NCI-H1417 treated with DMSO at 0.1 percent for 48 hours (cell line): Measurements from ENCODE around the gene DMC1.
A peak's percentile ranks its signal among the peaks of the same experiment; 100 is the strongest.

Experiments used
- DNase-seq: peaks from one replicate; lab custom pipeline; 2025; lab: John Stamatoyannopoulos, UW

Gene DMC1

DNA sequence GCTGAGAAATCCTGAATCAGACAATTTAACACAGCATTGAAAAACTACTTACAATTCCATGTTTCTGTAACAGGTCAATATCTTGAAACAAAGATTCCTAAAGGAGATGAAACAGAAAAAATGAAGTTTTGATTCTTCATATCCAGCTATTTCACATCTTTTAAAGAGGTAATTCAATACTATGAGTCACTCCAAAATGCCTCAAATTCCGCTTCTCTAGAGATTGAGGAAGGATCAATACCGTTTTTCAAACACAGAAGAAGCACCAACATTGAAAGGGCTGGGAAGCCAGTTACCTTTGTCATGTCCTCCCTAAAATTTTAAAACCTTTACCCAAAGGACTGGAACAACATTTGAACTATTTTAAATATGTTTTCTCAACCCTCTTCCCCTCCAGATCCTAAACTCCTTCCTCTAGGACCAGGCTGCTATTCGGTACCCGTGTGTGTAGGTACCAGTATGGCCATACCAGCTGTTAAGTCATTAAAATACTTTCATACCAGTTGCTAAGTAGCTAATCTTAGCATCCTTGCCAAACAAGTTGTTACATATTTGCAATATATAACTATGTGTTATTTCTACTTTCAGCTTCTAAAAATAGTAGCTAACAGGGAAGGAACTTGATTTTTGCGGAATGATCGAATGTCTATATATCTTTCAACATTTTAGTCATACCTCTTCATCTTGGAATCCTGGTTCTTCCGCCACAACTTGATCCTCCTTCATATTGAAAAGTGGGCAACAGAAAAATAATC, 2.3 kb downstream of the DMC1 start:
- no peak for DNase-seq

DNA sequence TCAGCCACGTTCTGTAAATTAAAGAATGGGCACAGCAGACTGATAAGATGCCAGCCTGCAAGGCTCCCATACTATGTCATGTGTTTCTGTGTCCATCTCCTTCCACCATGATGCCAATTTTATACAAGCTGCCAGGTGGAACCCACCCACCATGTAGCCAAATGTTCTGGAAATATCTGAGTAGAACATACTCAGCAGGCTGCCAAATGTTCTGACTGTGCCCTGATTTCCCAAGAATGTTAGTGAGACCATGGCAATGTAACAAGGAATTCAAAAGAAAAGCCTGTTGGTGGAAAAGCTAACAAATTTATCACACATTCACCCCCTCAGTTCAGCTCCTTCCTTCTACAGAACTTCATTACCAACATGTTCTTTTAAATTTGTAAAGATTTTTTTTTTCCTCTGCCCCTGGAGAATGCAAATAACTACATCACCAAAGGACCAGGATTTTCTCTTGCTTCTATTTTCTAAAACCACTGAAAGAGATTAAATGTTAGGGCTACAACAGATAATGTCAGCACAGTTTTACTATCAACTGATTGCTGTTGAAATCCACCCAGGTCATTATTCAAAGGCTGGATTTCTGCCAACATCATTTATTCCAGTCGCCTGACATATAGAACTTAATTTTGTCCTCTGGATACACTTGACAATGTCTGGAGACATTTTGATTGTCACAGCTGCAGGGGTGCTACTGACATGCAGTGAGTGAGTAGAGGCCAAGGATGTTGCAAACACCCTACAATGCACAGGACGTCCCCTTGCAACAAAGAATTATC, 3.1 kb downstream of the DMC1 start:
- no peak for DNase-seq

DNA sequence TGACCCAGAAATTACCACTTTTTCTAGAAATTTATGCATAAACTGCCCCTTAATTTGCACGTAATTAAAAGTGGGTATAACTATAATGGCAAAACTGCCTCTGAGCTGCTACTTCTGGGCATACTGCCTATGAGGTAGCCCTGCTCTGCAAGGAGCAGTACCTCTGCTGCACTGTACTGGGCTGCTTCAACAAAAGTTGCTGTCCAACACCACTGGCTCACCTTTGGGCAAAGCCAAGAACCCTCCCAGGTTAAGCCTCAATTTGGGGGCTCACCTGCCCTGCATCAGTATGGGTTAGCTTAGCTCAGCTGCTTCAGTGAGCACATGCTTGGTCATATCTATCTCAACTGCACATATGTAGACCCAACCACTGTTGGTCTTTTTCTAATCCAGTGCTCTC, 4.5 kb downstream of the DMC1 start:
- no peak for DNase-seq

DNA sequence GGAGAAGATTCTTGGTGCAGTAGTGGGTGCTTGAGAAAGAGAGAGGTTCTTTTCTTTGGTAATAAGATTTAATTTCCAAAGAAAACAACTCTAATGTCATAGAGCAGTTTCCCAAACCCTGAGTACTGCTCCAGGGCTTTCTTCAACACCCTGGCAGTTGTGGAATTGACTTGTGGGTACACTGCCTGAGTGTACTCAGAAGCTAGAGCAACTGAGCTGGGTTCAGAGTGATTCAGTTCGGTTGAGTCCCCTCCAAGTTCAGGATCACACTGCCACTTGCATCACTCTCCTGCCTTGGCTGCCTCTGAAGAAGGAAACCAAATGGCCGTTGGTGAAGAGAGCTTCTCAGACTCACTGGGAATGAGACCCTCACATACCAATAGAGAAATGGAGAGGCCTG, 5.3 kb downstream of the DMC1 start:
- no peak for DNase-seq

DNA sequence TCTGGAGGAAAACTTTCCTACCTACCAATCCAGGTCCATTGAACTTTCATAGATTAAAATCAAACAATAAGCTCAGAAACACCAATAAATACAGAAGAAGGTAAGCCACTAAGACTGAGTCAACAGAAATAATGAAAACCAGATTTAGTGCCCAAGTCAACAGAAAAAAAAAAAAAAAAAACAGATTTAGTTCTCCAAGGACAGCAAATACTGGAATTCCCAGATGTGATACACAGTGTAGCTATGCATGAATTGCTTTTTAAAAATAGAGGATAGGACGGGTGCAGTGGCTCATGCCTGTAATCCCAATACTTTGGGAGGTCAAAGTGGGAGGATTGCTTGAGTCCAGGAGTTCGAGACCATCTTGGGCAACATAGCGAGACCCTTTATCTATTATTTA, 15.7 kb downstream of the DMC1 start:
- no peak for DNase-seq

DNA sequence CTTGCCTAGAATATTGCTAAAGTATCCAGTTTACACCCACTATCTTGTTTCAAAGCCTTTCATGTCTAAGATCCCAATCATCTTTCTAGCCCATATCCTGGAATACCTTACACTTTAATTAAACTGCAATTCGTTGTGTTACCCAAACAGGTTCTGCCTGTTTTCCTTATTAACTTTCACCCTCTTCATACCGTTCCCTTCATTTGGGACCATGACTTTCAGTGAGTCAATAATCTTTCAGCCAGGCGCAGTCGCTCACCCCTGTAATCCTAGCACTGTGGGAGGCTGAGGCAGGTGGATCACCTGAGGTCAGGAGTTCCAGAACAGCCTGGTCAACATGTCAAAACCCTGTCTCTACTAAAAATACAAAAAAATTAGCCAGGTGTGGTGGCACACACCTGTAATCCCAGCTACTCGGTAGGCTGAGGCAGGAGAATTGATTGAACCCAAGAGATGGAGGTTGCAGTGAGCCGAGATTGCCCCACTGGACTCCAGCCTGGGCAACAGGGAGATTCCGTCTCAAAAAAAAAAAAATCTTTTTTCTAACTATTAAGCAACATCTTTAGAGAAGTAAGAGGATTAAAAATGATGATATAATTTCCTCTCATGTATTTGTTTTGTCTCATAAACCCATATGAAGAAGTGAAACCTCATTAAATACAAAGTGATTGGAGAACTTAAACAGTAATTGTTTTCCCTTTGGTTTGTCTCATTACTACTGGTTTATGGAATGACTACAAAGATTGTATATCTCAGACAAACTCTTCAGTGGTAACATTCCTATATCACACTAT, 20.7 kb downstream of the DMC1 start:
- DNase-seq: no peak

DNA sequence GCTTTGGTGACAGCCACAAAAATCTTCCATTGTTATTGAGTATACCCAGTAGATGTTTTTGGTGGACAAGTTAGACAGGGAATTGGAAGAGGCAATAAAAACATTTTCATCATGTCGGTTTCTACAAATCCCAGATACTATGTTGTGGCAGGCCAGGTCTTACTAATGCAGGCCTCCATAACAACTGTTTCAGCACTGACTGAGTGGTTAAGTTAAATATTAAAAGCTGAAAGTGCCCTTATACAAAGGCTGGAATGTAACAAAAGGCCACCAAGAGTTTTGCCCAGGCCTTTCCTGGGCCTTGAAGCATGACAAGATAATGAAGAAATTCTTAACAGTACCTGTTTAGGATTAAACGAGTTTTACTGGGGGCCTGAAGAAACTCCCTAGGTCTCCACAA, 29.3 kb downstream of the DMC1 start:
- no peak for DNase-seq

DNA sequence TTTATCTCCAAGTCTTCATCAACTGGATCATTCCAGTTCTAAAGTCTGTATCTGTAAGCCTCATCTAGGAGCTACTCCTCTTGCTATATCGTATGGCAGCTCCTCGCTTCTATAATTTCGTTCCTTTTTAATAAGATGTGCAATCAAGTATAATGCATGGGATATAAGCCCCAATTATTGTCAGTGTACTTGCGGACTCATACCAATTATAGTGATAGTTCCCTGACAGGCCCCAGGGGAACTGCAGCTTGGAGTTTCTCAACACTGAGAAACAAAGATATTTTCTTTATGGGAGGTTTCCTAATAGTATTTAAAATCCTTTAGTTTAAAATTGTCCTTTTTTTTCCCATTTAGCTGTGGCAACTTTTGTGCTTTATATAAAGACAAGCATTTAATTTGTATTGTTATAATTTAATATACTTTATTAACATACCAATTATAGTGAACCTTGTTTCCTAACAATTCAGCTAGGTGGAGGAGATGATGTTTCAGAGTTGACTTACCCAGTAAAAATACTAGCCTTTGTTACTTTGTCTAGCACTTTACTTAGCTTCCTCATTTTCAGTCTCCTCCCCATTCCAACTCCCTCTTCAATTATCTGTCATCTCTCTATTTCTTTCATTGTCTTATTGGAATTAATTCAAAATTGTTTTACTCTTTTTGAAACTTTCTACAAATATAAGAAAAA, 38.6 kb downstream of the DMC1 start:
- no peak for DNase-seq

DNA sequence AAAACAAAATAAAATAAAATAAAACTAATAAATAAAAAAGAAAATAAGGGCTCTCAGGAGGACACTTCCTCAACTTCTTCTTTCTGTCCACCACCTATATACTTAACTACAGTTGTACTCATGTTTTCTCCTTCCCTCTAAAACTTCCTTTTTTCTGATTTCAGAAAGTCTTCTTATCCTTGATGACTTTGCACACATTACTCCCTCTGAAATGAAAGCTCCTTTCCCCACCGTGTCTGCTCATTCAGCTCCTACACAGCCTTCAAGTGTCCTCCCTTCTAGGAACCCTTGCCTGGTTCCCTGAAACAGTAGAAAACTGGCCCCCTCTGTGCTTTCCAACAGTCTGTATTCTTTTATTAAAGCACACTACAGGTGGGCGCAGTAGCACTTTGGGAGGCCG, 45.6 kb downstream of the DMC1 start:
- DNase-seq: no peak

DNA sequence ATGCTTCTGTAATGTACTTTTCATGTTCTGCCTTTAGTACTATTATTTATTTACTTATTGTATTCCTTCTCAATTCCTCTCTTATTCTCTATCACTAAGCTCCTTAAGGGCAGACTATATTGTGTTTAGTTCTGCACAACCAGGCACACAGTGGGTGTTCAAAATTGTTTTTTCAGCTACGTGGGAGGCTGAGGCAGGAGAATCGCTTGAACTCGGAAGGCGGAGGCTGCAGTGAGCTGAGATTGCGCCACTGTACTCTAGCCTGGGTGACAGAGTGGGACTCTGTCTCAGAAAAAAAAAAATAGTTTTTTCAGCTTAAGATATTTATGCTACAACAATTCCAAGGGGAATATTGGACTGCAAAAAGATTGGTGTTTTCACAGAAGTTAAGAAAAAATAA, 46.5 kb downstream of the DMC1 start:
- DNase-seq: no peak

DNA sequence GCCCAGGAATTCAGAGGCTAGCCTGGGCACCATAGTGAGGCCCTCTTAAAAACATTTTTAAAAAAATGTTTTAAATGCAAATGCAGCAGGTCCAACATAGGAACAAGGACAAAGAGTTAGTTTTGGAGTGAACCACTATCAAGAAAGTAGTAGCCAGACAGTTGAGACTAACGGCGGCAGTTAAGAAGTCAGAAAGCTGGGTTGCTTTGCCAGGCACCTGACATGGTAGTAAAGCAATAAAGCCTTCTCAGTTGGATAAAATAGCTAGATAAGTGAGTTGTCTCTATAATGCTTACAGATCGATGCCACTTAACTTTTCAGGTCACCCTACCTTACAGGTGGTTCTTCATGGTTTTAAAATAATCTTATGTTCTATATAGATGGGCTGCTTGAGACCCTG, 47.0 kb downstream of the DMC1 start:
- no peak for DNase-seq

DNA sequence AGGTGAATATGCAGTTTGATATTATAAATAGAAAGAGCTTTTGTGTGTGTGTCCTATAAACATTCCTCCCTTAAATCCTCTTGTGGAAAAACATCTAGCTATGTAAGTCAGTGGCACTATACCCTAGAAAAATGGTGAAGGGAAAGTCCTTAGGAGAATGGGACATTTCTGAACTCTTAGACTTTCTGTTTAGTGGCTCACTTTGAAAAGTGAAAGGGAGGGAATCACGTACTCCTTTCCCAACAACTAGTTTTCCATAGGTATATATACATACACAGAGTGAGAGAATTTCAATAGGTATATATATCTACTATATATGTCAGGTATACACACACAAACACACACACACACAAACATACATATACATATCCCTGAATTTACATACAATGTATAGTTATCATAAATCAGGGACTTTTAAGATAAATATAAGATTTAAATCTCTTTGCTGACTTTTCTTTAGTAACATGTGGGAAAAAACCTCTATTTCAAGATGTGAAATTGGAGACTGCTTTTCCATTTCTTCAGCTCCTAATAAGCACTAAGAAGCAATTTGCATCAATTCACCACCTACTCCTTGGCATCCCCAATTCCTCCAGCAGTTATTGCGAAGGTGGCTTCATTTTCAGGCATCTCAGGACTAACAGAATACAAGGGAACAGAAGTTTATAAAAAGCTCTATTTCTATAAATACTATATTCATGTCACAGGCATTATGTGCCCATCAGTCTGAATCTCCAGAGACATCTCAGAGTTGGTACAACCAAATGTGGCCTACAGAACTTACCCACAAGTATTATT, 50.3 kb downstream of the DMC1 start:
- no peak for DNase-seq

DNA sequence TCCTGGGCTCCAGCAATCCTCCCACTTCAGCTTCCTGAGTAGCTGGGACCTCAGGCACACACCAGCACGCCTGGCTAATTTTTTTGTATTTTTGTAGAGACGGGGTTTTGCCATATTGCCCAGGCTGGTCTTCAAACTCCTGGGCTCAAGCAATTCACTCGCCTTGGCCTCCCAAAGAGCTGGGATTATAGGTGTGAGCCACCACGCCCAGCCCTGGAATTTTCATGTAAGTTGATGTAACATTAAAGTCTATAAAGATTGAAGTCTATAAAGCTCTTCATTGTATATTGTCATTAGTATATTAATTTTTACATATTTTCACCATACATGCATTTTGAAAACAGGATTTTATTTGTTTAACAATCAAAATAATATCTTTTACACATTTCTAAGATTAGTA, 51.4 kb downstream of the DMC1 start:
- DNase-seq: no peak

DNA sequence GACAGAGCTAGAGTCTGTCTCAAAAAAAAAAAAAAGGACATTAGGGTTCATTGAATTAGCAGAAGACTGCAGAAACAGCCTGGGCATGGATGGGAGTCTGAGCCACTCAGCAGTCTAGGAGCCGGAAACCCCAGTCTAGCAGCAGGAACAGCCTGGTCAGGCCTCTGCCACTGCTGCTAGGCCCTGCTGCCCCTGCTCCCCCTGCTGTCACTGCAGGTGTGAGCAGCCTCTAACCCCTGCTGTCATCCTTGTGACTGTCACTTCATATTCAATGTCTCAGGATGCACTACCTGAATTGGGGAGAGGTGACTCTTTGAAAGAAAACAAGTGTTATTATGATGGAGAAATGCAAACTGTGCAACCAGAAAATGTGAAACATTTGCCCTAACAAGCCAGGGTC, 56.9 kb downstream of the DMC1 start:
- DNase-seq: no peak

DNA sequence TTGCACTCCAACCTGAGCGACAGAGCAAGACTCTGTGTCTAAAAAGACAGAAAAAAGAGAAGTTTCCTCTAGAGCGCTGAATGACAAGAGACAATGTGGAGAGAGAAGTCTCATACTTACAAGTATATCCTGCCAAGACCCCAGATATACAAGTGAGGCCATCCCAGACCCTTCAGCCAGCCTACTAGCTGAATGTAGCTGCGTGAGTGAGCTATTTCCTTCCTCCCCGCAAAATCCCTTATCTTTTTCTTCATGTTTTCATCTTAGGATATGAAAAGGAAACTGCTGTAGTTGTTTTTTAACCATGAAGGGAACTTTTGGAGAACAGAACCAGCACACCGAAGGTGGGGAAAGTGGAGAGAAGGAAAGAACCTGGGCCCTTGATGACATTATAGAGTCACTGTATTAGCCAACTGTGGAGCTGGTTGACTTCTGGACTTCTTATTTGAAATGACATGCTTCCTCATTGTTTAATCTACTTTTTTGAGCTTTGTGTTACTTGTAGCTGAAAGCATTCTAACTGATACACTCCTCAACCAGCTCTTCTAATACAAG, 59.5 kb downstream of the DMC1 start:
- DNase-seq: no peak

DNA sequence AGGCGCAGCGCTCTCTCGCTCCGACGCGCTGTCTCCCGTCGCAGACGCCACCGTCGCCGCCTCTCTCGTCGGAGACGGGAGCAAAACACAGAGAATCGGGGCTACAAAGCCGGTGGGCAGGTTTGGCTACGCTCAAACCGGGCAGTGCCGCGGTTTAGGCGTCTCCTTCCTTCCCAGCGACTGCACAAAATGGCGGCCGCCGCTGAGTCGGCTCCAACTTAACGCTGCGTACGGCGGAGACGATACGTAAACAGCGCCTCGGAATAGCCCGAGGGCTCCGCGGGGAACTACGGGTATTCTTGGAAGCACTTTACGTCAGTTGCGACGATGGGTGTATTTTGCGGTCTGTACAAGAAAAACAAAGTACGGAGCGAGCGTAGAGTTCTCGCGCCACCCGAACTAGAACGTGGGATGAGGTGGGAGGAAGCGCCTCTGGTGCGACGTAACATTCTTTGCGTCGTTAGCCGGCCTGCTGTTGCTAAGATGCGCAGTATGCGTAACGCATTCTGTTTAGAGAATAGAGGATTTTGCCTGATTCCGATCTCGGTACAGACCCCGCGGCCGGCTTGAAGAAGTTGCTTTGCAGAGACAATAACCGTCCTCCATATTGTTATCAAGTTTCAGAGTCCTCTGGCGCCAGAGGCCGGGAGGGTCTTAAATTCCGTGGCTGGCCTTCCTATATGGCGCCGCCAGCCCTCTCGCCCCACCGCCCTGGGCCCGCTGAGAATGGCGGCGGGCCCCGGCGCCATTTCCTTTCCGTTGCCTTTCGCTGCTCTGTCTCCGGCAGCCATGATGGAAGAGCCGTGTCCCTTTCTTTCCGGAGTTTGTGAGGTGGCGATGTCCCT, 63.6 kb downstream of the DMC1 start, which contains the start of gene DDX17:
TSS of gene DDX17 (minus strand) at position 194 of the 845 bp plus-strand sequence.
- peak; percentile 81 for DNase-seq

DNA sequence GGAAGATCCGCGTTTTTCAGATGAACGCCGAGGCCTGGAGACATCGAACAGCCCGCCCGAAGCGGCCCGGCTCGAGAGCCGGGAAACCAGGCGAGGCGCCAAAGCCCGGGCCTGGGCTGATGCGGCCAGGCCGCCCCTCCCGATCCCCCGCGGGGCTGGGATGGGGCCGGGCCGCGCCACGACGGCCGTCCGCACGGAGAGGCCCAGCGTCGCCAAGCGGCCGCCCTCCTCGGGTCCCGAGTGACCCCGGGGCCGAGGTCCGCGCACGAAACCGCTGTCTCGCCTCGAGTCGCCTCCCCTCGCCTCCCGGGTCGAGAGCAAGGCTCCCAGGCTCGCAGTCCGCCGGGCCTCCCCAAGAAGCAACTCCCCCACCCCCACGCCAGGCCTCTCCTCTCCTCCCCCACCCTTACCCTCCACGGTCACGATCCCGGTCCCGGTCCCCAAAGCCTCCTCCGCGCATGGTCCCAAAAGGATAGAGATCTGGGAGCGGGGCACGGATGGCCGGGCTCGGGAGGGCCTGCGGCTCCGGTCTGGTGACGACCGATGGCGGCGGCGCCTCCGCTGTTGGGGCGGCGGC, 64.4 kb downstream of the DMC1 start:
- no peak for DNase-seq

DNA sequence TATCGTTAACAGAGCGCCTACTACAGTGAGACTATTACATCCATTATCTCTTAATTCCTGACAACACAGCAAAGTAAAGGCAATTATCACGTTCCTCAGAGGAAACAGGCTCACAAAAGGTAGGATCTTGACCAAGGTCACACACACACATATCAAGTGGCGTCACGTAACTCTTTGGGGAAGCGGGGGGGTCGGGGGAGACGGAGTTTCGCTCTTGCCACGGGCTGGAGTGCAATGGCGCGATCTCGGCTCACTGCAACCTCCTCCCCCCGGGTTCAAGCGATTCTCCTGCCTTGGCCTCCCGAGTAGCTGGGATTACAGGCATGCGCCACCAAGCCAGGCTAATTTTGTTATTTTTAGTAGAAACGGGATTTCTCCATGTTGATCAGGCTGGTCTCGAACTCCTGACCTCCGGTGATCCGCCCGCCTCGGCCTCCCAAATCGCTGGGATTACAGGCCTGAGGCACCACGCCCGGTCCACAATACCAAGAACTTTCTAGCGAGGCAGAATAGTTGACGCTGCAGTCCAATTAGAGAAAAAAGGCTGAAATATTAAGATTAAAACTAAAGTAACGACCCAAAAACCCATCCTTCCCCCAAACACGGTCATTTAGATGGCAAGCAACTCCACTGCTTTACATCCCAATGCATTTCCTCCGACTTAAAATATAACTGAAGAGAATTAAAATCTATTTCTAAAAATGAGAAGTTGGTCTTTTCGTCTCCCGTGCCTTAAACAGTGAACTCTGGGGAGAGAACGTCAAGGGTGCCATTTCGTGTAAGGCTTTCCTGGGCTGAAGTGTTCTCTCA, 65.0 kb downstream of the DMC1 start:
- DNase-seq: no peak

DNA sequence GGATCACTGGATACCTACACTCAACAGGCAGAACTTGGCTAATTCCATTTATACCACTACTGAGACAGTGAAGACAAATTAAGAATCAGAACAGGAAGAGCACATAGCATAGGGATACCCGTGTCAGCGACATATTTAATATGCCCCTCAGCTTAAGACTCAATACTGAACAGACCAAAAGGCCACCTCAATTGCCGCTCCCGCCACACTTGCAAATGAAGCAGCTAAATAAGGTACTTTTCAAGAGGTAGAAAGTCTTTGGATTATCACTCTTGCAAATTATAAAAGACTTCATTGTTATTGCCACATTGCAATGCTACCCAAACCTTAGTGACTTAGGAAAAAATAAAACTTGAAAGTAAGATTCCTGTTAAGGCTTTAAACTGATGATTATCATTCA, 67.0 kb downstream of the DMC1 start:
- no peak for DNase-seq
